Muscle of leg (tissue), 11 donors: ENCODE measurements around the gene SUN1. TPM values are rescaled to one million over a fixed set of nuclear protein-coding genes. Genes with fewer than 3 reads are reported as not detected.
A peak's percentile ranks its signal among the peaks of the same experiment; 100 is the strongest.
"Not testable (repeated sequence)": the region's sequence is repeated elsewhere in the genome, so short reads cannot be mapped to it uniquely, and the experiment has no call there.

Source experiments
- DNase-seq: peaks from one replicate; pipeline ENCODE4 v3.0.0; 2013
- H3K27ac ChIP-seq: one replicate; pipeline ENCODE4 v1.5.1; 2013; ENCODE audit warnings: mild to moderate bottlenecking, low read length, control low read depth
- H3K27me3 ChIP-seq: one replicate; pipeline ENCODE4 v1.6.1; 2013; ENCODE audit warnings: low read length; ENCODE audit not compliant: control insufficient read depth, insufficient read depth
- H3K36me3 ChIP-seq: one replicate; pipeline ENCODE4 v1.6.1; 2013; ENCODE audit warnings: low read length; ENCODE audit not compliant: control insufficient read depth, insufficient read depth
- H3K4me1 ChIP-seq: one replicate; pipeline ENCODE4 v1.6.1; 2013; ENCODE audit warnings: low read length; ENCODE audit not compliant: control insufficient read depth, insufficient read depth
- H3K4me3 ChIP-seq: one replicate; pipeline ENCODE4 v1.5.1; 2013; ENCODE audit warnings: low read length, control low read depth
- H3K9me3 ChIP-seq: replicated peaks from 2 replicates; pipeline ENCODE4 v1.6.1; 2013; ENCODE audit warnings: low read depth, low read length; ENCODE audit not compliant: control insufficient read depth
- WGBS: methylation state at CpG from one replicate; pipeline ENCODE4 v1.1.5; 2013; ENCODE audit warnings: missing lambda C conversion rate; ENCODE audit not compliant: insufficient coverage; 5-methylcytosine and 5-hydroxymethylcytosine counted together
- polyA plus RNA-seq, 8 donors: library from polyadenylated mRNA; unstranded; fragments of 120-200 nt; gene quantifications; one replicate each; pipeline versions ENCODE4 v1.2.1 to v1.2.3, GENCODE V29; 2013; ENCODE audit warnings: inconsistent platforms in 1 of 8, low replicate concordance in 1 of 8; ENCODE audit not compliant: insufficient read length in 8 of 8, insufficient read depth in 1 of 8
- total RNA-seq: library from RNA; stranded (reverse); fragments of 120-200 nt; gene quantifications from one replicate; pipeline ENCODE4 v1.2.4, GENCODE V29; 2013

SUN1 gene
- total and polyA plus RNA-seq, 9 donors = 150 to 238 (median 164) TPM

DNA sequence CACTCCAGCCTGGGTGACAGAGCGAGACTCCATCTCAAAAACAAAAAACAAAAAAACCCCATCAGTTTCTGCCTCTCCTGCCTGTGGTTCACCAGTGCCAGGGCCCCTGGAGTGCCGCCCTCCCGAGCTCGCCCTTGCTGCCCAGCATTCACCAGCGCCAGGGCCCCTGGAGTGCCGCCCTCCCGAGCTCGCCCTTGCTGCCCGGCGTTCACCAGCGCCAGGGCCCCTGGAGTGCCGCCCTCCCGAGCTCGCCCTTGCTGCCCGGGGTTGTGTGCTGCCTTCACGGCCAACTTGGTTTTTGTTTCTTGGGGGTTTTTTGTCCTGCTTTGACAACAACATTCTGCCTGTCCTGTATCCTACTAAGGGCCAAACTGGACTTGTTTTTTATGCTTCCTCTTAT, 30.8 kb downstream of the SUN1 start:
- no peak overlapping the region for H3K27ac ChIP-seq
- no peaks in the 10 kb centered on the region for H3K4me1 ChIP-seq
- no peaks in the 10 kb centered on the region for H3K27me3 ChIP-seq
- H3K36me3 ChIP-seq = peaks cover 82% of the 10 kb centered on the region
- no peak for DNase-seq
- H3K4me3 ChIP-seq = no peak overlapping the region
- WGBS = 94% methylated on average over 4 of the region's 16 CpGs
- no peaks in the 10 kb centered on the region for H3K9me3 ChIP-seq

DNA sequence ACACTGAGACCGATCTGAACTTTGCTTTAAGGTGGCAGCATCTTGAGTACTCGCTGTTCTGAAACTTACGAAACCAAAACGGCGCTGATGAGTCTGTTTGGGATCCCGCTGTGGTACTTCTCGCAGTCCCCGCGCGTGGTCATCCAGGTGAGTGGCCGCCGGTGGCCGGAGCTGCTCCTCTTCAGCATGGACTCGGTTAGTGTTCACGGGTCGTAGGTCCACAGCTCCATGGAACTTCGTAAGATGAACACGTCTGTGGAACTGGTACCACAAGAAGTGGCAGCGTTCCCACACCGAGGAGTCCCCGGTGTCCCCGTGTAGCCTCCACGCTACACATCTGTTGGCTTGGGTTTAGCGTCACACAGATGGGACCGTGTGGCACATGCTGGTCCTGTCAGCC, 33.6 kb downstream of the SUN1 start:
- WGBS = 96% methylated on average over 25 of the region's 25 CpGs
- Histone ChIP-seq H3K27ac (no peak overlapping the region), H3K4me1 (no peaks in the 10 kb centered on the region), H3K9me3 (no peaks in the 10 kb centered on the region), H3K27me3 (no peaks in the 10 kb centered on the region), H3K4me3 (no peak overlapping the region), H3K36me3 (peaks cover 78% of the 10 kb centered on the region)
- DNase-seq = no peak

DNA sequence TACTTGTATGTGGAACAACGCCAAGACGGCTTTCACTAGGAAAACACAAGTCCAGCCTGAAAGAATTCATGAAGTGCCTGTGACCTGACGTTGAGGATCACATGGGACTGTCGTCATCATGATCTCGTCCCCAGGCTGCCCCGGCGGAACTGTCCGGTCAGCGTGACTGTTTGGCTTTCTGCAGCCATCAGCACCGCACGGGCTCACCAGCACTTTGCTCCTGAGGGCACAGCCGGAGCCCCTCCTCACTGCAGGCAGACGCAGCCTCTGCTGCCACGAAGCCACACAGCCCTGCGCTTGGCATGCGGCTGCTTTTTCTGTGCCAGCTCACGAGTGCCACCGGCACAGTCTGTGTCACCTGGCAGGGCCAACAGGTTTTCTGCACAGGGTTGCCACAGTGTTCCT, 34.7 kb downstream of the SUN1 start:
- Histone ChIP-seq H3K4me3 (no peak overlapping the region), H3K9me3 (no peaks in the 10 kb centered on the region), H3K27me3 (no peaks in the 10 kb centered on the region), H3K4me1 (peaks cover 3% of the 10 kb centered on the region), H3K27ac (no peak overlapping the region), H3K36me3 (peaks cover 72% of the 10 kb centered on the region)
- DNase-seq = no peak
- WGBS = 84% methylated on average over 18 of the region's 18 CpGs

DNA sequence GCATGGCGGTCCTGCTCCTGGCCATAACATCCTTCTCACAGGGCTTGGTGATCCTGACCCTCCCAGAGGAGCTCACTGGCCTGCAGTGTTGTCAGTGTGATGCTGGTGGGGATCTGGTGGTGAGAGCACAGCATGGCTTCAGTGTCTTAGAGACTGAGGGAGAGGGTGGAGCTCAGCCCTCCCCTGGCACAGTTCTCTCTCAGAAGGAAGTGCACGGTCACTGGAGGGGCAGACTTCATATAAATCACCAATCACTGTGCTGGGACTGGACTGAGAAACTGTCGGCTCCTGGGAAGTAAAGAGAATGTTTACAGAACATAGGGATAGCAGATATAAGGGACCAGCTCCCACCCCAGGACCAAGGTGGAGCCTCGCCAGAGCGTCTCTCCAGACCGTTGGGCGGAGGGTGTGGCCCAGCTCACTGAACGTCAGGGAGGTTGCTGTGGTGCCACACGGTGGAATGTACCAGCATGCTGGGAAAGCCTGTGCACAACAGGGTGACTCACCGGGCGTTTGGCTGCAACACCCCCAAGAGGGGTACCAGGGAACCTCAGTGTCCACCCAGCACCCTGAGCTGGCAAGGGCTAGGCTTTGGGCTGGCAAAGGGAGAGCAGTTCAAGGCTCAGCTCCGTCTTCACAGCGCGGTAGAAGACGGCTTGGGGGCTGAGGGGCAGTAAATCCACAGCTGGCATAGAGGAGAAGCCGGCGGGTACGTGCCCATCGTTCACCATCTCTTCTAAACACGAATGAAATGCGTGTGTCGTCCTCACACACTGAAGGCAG, 35.3 kb downstream of the SUN1 start:
- no peak for DNase-seq
- Histone ChIP-seq H3K9me3 (no peaks in the 10 kb centered on the region), H3K27ac (no peak overlapping the region), H3K27me3 (no peaks in the 10 kb centered on the region), H3K36me3 (peaks cover 72% of the 10 kb centered on the region), H3K4me1 (peaks cover 9% of the 10 kb centered on the region), H3K4me3 (no peak overlapping the region)
- WGBS = 83% methylated on average over 19 of the region's 22 CpGs

DNA sequence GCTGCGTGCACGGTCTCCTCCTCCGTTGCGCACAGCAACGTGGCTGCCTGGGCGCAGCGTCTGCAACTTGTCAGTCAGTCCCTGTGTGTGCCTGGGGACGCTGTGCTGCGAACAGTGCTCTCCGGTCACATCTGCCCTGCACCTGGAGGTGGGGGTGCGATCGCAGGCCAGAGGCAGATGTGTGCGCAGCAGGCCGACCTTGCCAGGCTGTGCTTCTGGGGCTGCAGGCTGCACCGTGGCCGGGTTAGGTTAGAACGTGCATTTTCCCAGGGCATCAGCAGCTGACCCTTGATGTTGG, 35.9 kb downstream of the SUN1 start:
- no peak for DNase-seq
- no peak overlapping the region for H3K4me3 ChIP-seq
- WGBS = 78% methylated on average over 17 of the region's 17 CpGs
- H3K36me3 ChIP-seq = peaks cover 69% of the 10 kb centered on the region
- no peaks in the 10 kb centered on the region for H3K9me3 ChIP-seq
- H3K27ac ChIP-seq = no peak overlapping the region
- H3K27me3 ChIP-seq = no peaks in the 10 kb centered on the region
- peaks cover 11% of the 10 kb centered on the region for H3K4me1 ChIP-seq

DNA sequence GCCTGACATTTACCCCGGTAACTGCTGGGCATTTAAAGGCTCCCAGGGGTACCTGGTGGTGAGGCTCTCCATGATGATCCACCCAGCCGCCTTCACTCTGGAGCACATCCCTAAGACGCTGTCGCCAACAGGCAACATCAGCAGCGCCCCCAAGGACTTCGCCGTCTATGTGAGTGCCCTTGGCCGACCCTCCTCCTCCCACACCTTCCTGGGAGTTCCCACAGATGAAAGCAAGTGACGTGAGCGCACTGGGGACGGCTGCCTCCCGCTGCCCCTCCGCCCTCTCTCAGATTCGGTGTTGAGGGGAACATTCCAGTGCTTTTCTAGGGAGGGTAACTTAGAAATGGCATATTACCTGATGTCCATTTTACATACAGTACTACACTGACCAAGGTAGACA, 37.1 kb downstream of the SUN1 start:
- WGBS = 93% methylated on average over 8 of the region's 14 CpGs
- peaks cover 21% of the 10 kb centered on the region for H3K4me1 ChIP-seq

DNA sequence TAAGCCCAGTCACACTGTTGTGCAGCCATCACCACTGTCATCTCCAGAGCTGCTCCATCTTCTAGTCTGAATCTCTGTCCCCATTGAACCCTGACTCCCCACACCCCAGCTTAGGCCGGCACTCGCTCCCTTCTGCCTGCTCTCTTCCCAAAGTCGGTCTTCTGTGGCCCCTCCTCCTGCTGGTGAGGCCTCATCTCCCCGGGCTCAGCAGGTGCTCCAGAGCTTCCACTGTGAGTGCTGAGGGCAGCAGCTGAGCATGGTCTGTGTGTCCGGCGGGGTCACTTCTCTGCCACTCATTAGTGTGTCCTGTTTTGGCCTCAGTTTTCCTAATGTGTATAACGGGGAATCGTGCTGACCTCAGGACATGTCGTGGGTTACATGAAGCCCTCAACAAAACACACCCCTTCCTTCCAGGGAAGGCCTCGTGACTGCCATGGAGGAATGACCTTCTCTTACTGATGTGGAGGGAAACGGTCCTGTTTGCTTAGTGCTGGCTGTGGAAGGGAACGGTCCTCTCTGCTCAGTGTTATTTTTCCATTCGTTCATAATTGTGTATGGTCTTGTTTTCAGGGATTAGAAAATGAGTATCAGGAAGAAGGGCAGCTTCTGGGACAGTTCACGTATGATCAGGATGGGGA, 39.7 kb downstream of the SUN1 start:
- Histone ChIP-seq H3K27me3 (no peaks in the 10 kb centered on the region), H3K4me3 (no peak overlapping the region), H3K4me1 (peaks cover 32% of the 10 kb centered on the region), H3K27ac (peak overlapping the region; percentile 59), H3K36me3 (peaks cover 56% of the 10 kb centered on the region), H3K9me3 (no peaks in the 10 kb centered on the region)
- peak; percentile 40 for DNase-seq
- 68% methylated on average over 7 of the region's 14 CpGs for WGBS

More for the DNA sequence above, 37.1 kb downstream of the SUN1 start:
- Histone ChIP-seq H3K4me3 (no peak overlapping the region), H3K9me3 (no peaks in the 10 kb centered on the region), H3K27ac (no peak overlapping the region), H3K36me3 (peaks cover 70% of the 10 kb centered on the region), H3K27me3 (no peaks in the 10 kb centered on the region)
- no peak for DNase-seq

DNA sequence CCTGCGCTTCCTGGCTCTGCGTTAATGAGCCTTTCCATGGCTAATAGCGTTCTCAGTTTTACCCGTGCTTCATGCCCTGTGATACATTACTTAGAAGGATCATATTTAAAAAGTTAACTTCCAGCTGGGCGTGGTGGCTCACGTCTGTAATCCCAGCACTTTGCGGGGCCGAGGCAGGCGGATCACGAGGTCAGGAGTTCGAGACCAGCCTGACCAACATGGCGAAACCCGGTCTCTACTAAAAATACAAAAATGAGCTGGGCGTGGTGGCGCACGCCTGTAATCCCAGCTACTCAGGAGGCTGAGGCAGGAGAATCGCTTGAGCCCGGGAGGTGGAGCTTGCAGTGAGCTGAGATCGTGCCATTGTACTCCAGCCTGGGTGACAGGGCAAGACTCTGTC, 40.4 kb downstream of the SUN1 start:
- H3K4me3 ChIP-seq, H3K9me3 ChIP-seq, DNase-seq, H3K27me3 ChIP-seq: not testable (repeated sequence)
- Histone ChIP-seq H3K36me3 (peaks cover 49% of the 10 kb centered on the region), H3K4me1 (peaks cover 32% of the 10 kb centered on the region), H3K27ac (peak overlapping the region; percentile 59)
- 94% methylated on average over 11 of the region's 19 CpGs for WGBS

DNA sequence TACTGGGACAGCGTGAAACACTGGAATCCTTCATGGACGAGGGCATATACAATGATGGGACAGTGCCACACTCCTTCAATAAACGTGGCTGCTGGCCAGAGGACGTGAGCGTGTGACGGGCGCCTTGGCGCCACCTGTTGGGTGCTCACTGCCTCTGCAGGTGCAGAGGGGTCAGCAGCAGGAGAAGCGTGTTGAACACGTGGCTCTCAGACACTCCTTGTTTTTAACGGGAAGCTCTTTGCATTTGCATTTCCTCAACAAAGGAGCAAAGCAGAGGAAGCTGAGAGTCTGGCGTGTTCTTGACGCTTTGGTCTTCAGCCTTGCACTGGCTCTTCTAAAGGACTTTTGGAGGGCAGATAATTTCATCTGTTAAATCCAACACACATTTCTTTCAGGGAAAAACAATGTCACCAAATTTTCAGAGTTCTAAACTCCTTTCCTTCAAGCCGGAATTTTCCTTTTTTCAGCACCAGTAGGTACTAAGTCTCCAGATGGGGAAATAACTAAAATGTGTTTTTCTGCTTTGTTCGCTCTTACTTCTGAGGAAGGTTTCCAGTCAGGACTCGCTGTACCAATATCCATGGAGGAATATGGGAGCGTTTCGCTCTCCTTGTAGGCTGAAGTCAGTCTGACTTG, 41.2 kb downstream of the SUN1 start:
- no peak overlapping the region for H3K4me3 ChIP-seq
- H3K27ac ChIP-seq = peak overlapping the region; percentile 42
- H3K9me3 ChIP-seq = no peaks in the 10 kb centered on the region
- H3K4me1 ChIP-seq = peaks cover 40% of the 10 kb centered on the region
- 17% methylated on average over 13 of the region's 18 CpGs for WGBS
- DNase-seq = peak; percentile 86
- H3K36me3 ChIP-seq = peaks cover 42% of the 10 kb centered on the region
- no peaks in the 10 kb centered on the region for H3K27me3 ChIP-seq

DNA sequence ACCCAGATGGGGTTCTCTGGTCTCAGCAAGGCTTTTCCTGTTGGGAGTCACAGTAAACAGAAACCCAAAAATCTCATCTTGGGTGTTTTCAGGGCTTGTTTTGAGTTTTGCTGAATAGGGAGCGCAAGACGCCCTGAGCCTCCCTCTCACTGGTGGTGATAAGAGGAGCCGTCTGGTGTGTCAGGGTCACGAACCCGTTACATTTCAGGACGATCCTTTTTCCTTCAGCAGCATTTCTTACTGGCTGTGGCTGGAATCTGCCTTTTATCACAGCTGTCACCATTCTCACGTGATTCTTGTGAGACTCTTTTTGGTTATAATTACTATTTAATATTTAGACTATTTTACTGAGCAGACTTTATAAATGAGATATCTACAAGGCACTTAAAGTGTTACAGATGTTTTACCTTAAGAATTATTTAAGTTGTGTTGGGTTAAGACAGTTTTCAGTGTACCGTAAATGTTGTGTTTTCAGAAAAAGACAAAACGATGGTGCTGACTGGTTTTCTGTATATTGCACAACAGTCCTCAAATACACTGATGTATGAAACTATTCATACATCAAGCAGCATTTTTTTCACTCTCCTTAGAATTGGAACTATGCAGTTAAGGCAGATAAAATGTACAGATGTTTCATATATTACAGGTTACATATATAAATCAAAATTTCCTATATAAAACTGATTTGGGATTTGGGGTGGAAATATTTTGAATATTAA, 41.9 kb downstream of the SUN1 start:
- DNase-seq = no peak
- H3K27me3 ChIP-seq = no peaks in the 10 kb centered on the region
- H3K4me3 ChIP-seq = no peak overlapping the region
- no peaks in the 10 kb centered on the region for H3K9me3 ChIP-seq
- peaks cover 47% of the 10 kb centered on the region for H3K4me1 ChIP-seq
- WGBS = no CpG with 5 or more reads among the region's 9 CpGs
- H3K36me3 ChIP-seq = peaks cover 44% of the 10 kb centered on the region
- peak overlapping the region; percentile 42 for H3K27ac ChIP-seq
